IMR-90 (cell line): ENCODE data around the gene AOPEP. TPM values are rescaled to one million over a fixed set of nuclear protein-coding genes. Genes with fewer than 3 reads are reported as not detected.
A peak's percentile ranks its signal among the peaks of the same experiment; 100 is the strongest.

Experiments used
- ATAC-seq: fragments of 200-7000 bp; cut with Tn5 transposase; 2 replicates; pipeline ENCODE4 v1.9.1; 2020; ENCODE audit warnings: low read depth, mild to moderate bottlenecking, moderate library complexity
- BruUV-seq: library from RNA; stranded (reverse); fragments of 400-500 nt; replicated peaks from 2 replicates; lab custom pipeline; 2021; lab: Mats Ljungman, UMichigan
- CTCF ChIA-PET: fragments of 300-600 bp; formaldehyde crosslinking; extraction: SDS; loops from one replicate; lab custom pipeline; 2021; ENCODE audit warnings: antibody characterized with exemption; lab: Yijun Ruan, JAX
- POLR2A ChIA-PET: fragments of 300-600 bp; sonication (Branson Sonifier 250); formaldehyde crosslinking; loops from one replicate; lab custom pipeline; 2022; ENCODE audit warnings: antibody characterized with exemption; ENCODE audit not compliant: unreplicated experiment; lab: Charles Lee
- DNase-seq: peaks from one replicate; pipeline ENCODE4 v3.0.0; 2013
- H2AFZ ChIP-seq: replicated peaks from 2 replicates; pipeline ENCODE3; 2013; ENCODE audit warnings: low read length, mild to moderate bottlenecking; ENCODE audit not compliant: poor library complexity
- H2AK5ac ChIP-seq: 2 replicates; pipeline ENCODE4 v1.6.1; 2013; ENCODE audit warnings: low read depth, low read length, inconsistent platforms
- H2AK9ac ChIP-seq: replicated peaks from 2 replicates; pipeline ENCODE3; 2013; ENCODE audit warnings: mild to moderate bottlenecking, low read depth, low read length, moderate library complexity; ENCODE audit not compliant: poor library complexity
- H2BK120ac ChIP-seq: 2 replicates; pipeline ENCODE4 v1.6.1; 2013; ENCODE audit warnings: low read depth, low read length, inconsistent platforms
- H2BK15ac ChIP-seq: 3 replicates; pipeline ENCODE4 v1.6.1; 2013; ENCODE audit warnings: low read depth, low read length, inconsistent platforms
- H2BK20ac ChIP-seq: 2 replicates; pipeline ENCODE4 v1.6.1; 2013; ENCODE audit warnings: low read depth, mild to moderate bottlenecking, inconsistent platforms, low read length, moderate library complexity
- H2BK5ac ChIP-seq: 2 replicates; pipeline ENCODE4 v1.6.1; 2013; ENCODE audit warnings: mild to moderate bottlenecking, low read depth, low read length, inconsistent platforms; ENCODE audit not compliant: poor library complexity, severe bottlenecking
- H3K14ac ChIP-seq: replicated peaks from 2 replicates; pipeline ENCODE4 v1.6.1; 2013; ENCODE audit warnings: low read depth, low read length, inconsistent platforms
- H3K18ac ChIP-seq: 2 replicates; pipeline ENCODE4 v1.6.1; 2013; ENCODE audit warnings: low read depth, low read length, control low read depth
- H3K23ac ChIP-seq: 2 replicates; pipeline ENCODE4 v1.6.1; 2013; ENCODE audit warnings: low read depth, low read length, inconsistent platforms
- H3K27ac ChIP-seq: 2 replicates; pipeline ENCODE4 v1.5.1; 2013; ENCODE audit warnings: mild to moderate bottlenecking, control low read depth, low read length; ENCODE audit not compliant: insufficient read depth
- H3K27me3 ChIP-seq: 2 replicates; pipeline ENCODE4 v1.6.1; 2013; ENCODE audit warnings: low read length; ENCODE audit not compliant: control insufficient read depth, insufficient read depth
- H3K36me3 ChIP-seq: 2 replicates; pipeline ENCODE4 v1.6.1; 2013; ENCODE audit warnings: low read length, mixed read lengths; ENCODE audit not compliant: control insufficient read depth, insufficient read depth
- H3K4ac ChIP-seq: 2 replicates; pipeline ENCODE4 v1.6.1; 2013; ENCODE audit warnings: low read depth, low read length, inconsistent platforms
- H3K4me1 ChIP-seq: 2 replicates; pipeline ENCODE4 v1.6.1; 2013; ENCODE audit warnings: low read length, mixed read lengths; ENCODE audit not compliant: control insufficient read depth, insufficient read depth
- H3K4me2 ChIP-seq: 2 replicates; pipeline ENCODE4 v1.6.1; 2013; ENCODE audit warnings: low read depth, mild to moderate bottlenecking, control low read depth, low read length, moderate library complexity
- H3K4me3 ChIP-seq: 2 replicates; pipeline ENCODE4 v1.5.1; 2013; ENCODE audit warnings: low read depth, mild to moderate bottlenecking, control low read depth, low read length, moderate library complexity; ENCODE audit not compliant: insufficient read depth
- H3K56ac ChIP-seq: 2 replicates; pipeline ENCODE4 v1.6.1; 2013; ENCODE audit warnings: low read length, inconsistent platforms; ENCODE audit not compliant: insufficient read depth; ENCODE audit errors: extremely low read depth
- H3K79me1 ChIP-seq, 2 experiments: 2 replicates each; pipeline ENCODE4 v1.6.1; 2013; ENCODE audit warnings: low read length in 2 of 2, inconsistent platforms in 1 of 2, low read depth in 1 of 2
- H3K9ac ChIP-seq: 2 replicates; pipeline ENCODE4 v1.6.1; 2013; ENCODE audit warnings: low read depth, low read length, control low read depth
- H3K9me1 ChIP-seq: 2 replicates; pipeline ENCODE4 v1.6.1; 2013; ENCODE audit warnings: low read length, inconsistent platforms; ENCODE audit not compliant: insufficient read depth
- H3K9me3 ChIP-seq: 2 replicates; pipeline ENCODE4 v1.6.1; 2013; ENCODE audit warnings: low read length; ENCODE audit not compliant: control insufficient read depth, insufficient read depth
- H4K20me1 ChIP-seq: 2 replicates; pipeline ENCODE4 v1.6.1; 2013; ENCODE audit warnings: low read length, inconsistent platforms; ENCODE audit not compliant: insufficient read depth
- H4K5ac ChIP-seq: 2 replicates; pipeline ENCODE4 v1.6.1; 2013; ENCODE audit warnings: mild to moderate bottlenecking, low read depth, low read length, control low read depth
- H4K8ac ChIP-seq, 2 experiments: 2 replicates each; pipeline ENCODE4 v1.6.1; 2013; ENCODE audit warnings: low read depth in 2 of 2, low read length in 2 of 2, control low read depth in 1 of 2, inconsistent platforms in 1 of 2
- H4K91ac ChIP-seq: 2 replicates; pipeline ENCODE4 v1.6.1; 2013; ENCODE audit warnings: low read depth, low read length, inconsistent platforms; ENCODE audit not compliant: insufficient read depth
- BHLHE40 ChIP-seq: fragments of 150-350 bp; IDR thresholded peaks from 2 replicates; pipeline ENCODE4 v1.6.1; 2016; ENCODE audit warnings: mild to moderate bottlenecking, low read depth, low read length
- CEBPB ChIP-seq: IDR thresholded peaks from 2 replicates; pipeline ENCODE4 v1.6.1; 2012; ENCODE audit warnings: low read depth, low read length, improper control_type of control experiment
- CTCF ChIP-seq: conservative IDR thresholded peaks from 2 replicates; pipeline ENCODE4 v1.5.1; 2012; ENCODE audit warnings: mild to moderate bottlenecking, low read depth, low read length, improper control_type of control experiment
- ELK1 ChIP-seq: fragments of 150-350 bp; IDR thresholded peaks from 2 replicates; pipeline ENCODE4 v1.6.1; 2016; ENCODE audit warnings: low read depth, mild to moderate bottlenecking, low read length, moderate library complexity, borderline replicate concordance
- MAZ ChIP-seq: IDR thresholded peaks from 2 replicates; pipeline ENCODE4 v1.6.1; 2012; ENCODE audit warnings: low read depth, mild to moderate bottlenecking, low read length, improper control_type of control experiment, moderate library complexity, borderline replicate concordance
- MXI1 ChIP-seq: IDR thresholded peaks from 2 replicates; pipeline ENCODE4 v1.6.1; 2012; ENCODE audit warnings: low read depth, mild to moderate bottlenecking, low read length, moderate library complexity, borderline replicate concordance
- NFE2L2 ChIP-seq: fragments of 150-350 bp; IDR thresholded peaks from 2 replicates; pipeline ENCODE4 v1.6.1; 2016; ENCODE audit warnings: low read depth, mild to moderate bottlenecking, low read length
- POLR2A ChIP-seq: IDR thresholded peaks from 2 replicates; pipeline ENCODE4 v1.6.1; 2012; ENCODE audit warnings: mild to moderate bottlenecking, low read depth, low read length
- WGBS, 2 experiments: methylation state at CpG; one replicate each; pipeline versions ENCODE4 v1.1.5 to v1.1.7; 2013; ENCODE audit warnings: missing lambda C conversion rate in 2 of 2; ENCODE audit not compliant: insufficient read length in 1 of 2; ENCODE audit errors: extremely low coverage in 2 of 2; 5-methylcytosine and 5-hydroxymethylcytosine counted together
- dilution Hi-C: fragments of 300-500 bp; cut with HindIII; formaldehyde crosslinking; loops from one replicate; pipeline ENCODE4 v1.14.3; 2018; ENCODE audit warnings: low sequenced_read_pairs; ENCODE audit not compliant: unreplicated experiment
- in situ Hi-C: fragments of 300-500 bp; cut with MboI; formaldehyde crosslinking; loops from 3 replicates; pipeline ENCODE4 v1.14.3; 2019; ENCODE audit warnings: low sequenced_read_pairs, inconsistent platforms, mixed read lengths
- intact Hi-C: fragments of 100-400 bp; cut with micrococcal nuclease; formaldehyde crosslinking; loops from 2 replicates; pipeline ENCODE4 v1.10.0; 2022
- polyA plus RNA-seq, 3 experiments: library from polyadenylated mRNA; depleted of rRNA; stranded (reverse); fragments of >200 nt; gene quantifications; 2 replicates each; pipeline ENCODE4 v1.2.3, GENCODE V29; 2012; ENCODE audit warnings: low replicate concordance in 1 of 3
- total RNA-seq: library from RNA; depleted of rRNA; stranded (reverse); fragments of >200 nt; gene quantifications from 2 replicates; pipeline ENCODE4 v1.2.3, GENCODE V29; 2012

Gene AOPEP
- total and polyA plus RNA-seq, 2 of the 4 experiments (the other 2 are of a cell fraction): 34.9 to 38.7 TPM

- TF ChIP-seq CTCF: no peak
- no peak for TF ChIP-seq POLR2A
These were observed 294.8 kb downstream of the AOPEP start (continued) for GRCh38 chr9:95021166-95021886.

- intact Hi-C loops (no loop called here), dilution Hi-C loops (no loop called here), in situ Hi-C loops (loop anchor here (10.0 kb wide), 1 partner anchor 238 kb away; no protein-coding TSS in a partner anchor)
- Histone ChIP-seq H3K14ac (0 out of 2 replicates have a peak overlapping the region, but pooled peaks have one; percentile 26), H3K36me3 (peaks cover 20% of the 10 kb centered on the region), H4K20me1 (peaks cover 34% of the 10 kb centered on the region), H3K9me3 (no peaks in the 10 kb centered on the region), H3K56ac (no peak overlapping the region), H2BK20ac (0 out of 2 replicates have a peak overlapping the region, but pooled peaks have one; percentile 8), H4K8ac (peak overlapping the region in 1 of 2 experiments; percentile 68; a peak in 1 of 4 replicates), H2AK9ac (no peak overlapping the region), H2AFZ (no peak overlapping the region), H3K4ac (peak overlapping the region; percentile 62; the same call in 1 of the 2 replicates), H3K9ac (no peak overlapping the region; the same call in 1 of the 2 replicates), H3K27ac (peak overlapping the region; percentile 38; the same call in 1 of the 2 replicates), H3K79me1 (peaks cover 21 to 81% of the 10 kb centered on the region in 2 experiments), H3K4me3 (no peak overlapping the region), H4K5ac (no peak overlapping the region), H3K27me3 (no peaks in the 10 kb centered on the region), H3K4me2 (no peak overlapping the region), H2AK5ac (peak overlapping the region; percentile 89; the same call in 1 of the 2 replicates), H2BK5ac (peak overlapping the region; percentile 80), H3K23ac (peak overlapping the region; percentile 21), H3K9me1 (peaks cover 34% of the 10 kb centered on the region), H2BK120ac (peak overlapping the region; percentile 12; the same call in 1 of the 2 replicates), H3K4me1 (peaks cover 36% of the 10 kb centered on the region), H2BK15ac (no peak overlapping the region), H4K91ac (0 out of 2 replicates have a peak overlapping the region, but pooled peaks have one; percentile 2), H3K18ac (no peak overlapping the region; the same call in 1 of the 2 replicates)
- WGBS, 2 experiments: 92% methylated on average over 2 of the region's 5 CpGs; no CpG with 5 or more reads in 1 of the 2 experiments
- DNase-seq (no peak), ATAC-seq (no peak)
- ChIA-PET CTCF (interaction anchor here (0.6 kb wide), 1 partner anchor 474 kb away, joined by 5 read pairs; no protein-coding TSS in a partner anchor), POLR2A (interaction anchor here (0.6 kb wide), 1 partner anchor 134 kb away, joined by 6 read pairs; no protein-coding TSS in a partner anchor)
- no TSS peak for BruUV-seq
- no peak for TF ChIP-seq CEBPB
- TF ChIP-seq MAZ: no peak
- no peak for TF ChIP-seq NFE2L2
- TF ChIP-seq BHLHE40: no peak
- TF ChIP-seq ELK1: no peak
- TF ChIP-seq MXI1: no peak
These were observed 296.2 kb downstream of the AOPEP start for GRCh38 chr9:95022657-95023056.
